GM12878 (cell line): Measurements from ENCODE around the gene AP1M2. TPM values are rescaled to one million over a fixed set of nuclear protein-coding genes. Genes with fewer than 3 reads are reported as not detected.

Experiments
- ATAC-seq: fragments of 200-7000 bp; cut with Tn5 transposase; 3 replicates; pipeline ENCODE4 v1.9.1; 2020; ENCODE audit warnings: mild to moderate bottlenecking, moderate library complexity
- BruUV-seq: library from RNA; stranded (reverse); fragments of 400-500 nt; replicated peaks from 2 replicates; lab custom pipeline; 2021; lab: Mats Ljungman, UMichigan
- CTCF ChIA-PET: fragments of 300-600 bp; sonication (Branson Sonifier 250); formaldehyde crosslinking; extraction: SDS; loops from one replicate; lab custom pipeline; 2021; ENCODE audit warnings: inconsistent platforms; lab: Yijun Ruan, JAX
- POLR2A ChIA-PET: fragments of 350-600 bp; formaldehyde crosslinking; extraction: SDS; loops from one replicate; lab custom pipeline; 2021; ENCODE audit warnings: inconsistent platforms; lab: Charles Lee
- RAD21 ChIA-PET: fragments of 300-600 bp; sonication (Branson Sonifier 250); formaldehyde crosslinking; loops from one replicate; lab custom pipeline; 2023; ENCODE audit warnings: antibody characterized with exemption; ENCODE audit not compliant: unreplicated experiment; lab: Charles Lee
- SMC1A ChIA-PET: fragments of 300-600 bp; sonication (Branson Sonifier 250); formaldehyde crosslinking; loops from one replicate; lab custom pipeline; 2023; ENCODE audit not compliant: unreplicated experiment, uncharacterized antibody; lab: Charles Lee
- DNase-seq: peaks from one replicate; pipeline ENCODE4 v3.0.0-alpha.2; 2011; ENCODE audit warnings: low read depth, low spot score
- FAIRE-seq: peaks from 3 replicates; lab custom pipeline; 2011; peaks lifted over from hg19 to GRCh38; lab: Jason Lieb, UNC
- H2AFZ ChIP-seq: 2 replicates; pipeline ENCODE4 v1.6.0; 2011; ENCODE audit warnings: low read depth, low read length, control low read depth; ENCODE audit not compliant: control insufficient read depth
- H3K27ac ChIP-seq: 2 replicates; pipeline ENCODE4 v1.5.1; 2011; ENCODE audit warnings: control low read depth; ENCODE audit not compliant: control insufficient read depth, insufficient read depth
- H3K27me3 ChIP-seq, 2 experiments: replicated peaks in 1 of 2; 2 replicates each; pipeline versions ENCODE4 v1.6.0 to v1.6.1; 2011; ENCODE audit warnings: low read length in 1 of 2; ENCODE audit not compliant: control insufficient read depth in 2 of 2, insufficient read depth in 2 of 2
- H3K36me3 ChIP-seq, 2 experiments: 2 replicates each; pipeline ENCODE4 v1.5.1; 2011; ENCODE audit warnings: low read length in 1 of 2; ENCODE audit not compliant: control insufficient read depth in 2 of 2, insufficient read depth in 2 of 2
- H3K4me1 ChIP-seq: 2 replicates; pipeline ENCODE4 v1.6.1; 2011; ENCODE audit warnings: mild to moderate bottlenecking, low read length, moderate library complexity, mixed read lengths; ENCODE audit not compliant: control insufficient read depth, insufficient read depth
- H3K4me2 ChIP-seq: 2 replicates; pipeline ENCODE4 v1.6.0; 2011; ENCODE audit warnings: control low read depth; ENCODE audit not compliant: control insufficient read depth, insufficient read depth
- H3K4me3 ChIP-seq: fragments of 200-600 bp; sonication (generic); 2 replicates; pipeline ENCODE4 v1.5.1; 2016
- H3K79me2 ChIP-seq: 2 replicates; pipeline ENCODE4 v1.6.0; 2011; ENCODE audit warnings: low read length; ENCODE audit not compliant: control insufficient read depth, insufficient read depth
- H3K9ac ChIP-seq: 2 replicates; pipeline ENCODE4 v1.8.0; 2011; ENCODE audit warnings: low read length, control low read depth, mixed read lengths; ENCODE audit not compliant: control insufficient read depth, insufficient read depth
- H3K9me3 ChIP-seq: replicated peaks from 3 replicates; pipeline ENCODE4 v1.5.1; 2011; ENCODE audit warnings: mild to moderate bottlenecking, low read length; ENCODE audit not compliant: control insufficient read depth, insufficient read depth
- H4K20me1 ChIP-seq: 2 replicates; pipeline ENCODE4 v1.6.0; 2011; ENCODE audit not compliant: control insufficient read depth, insufficient read depth
- CBFB ChIP-seq: IDR thresholded peaks from 2 replicates; pipeline ENCODE4 v1.6.1; 2016; ENCODE audit warnings: antibody characterized with exemption, low read depth
- CREM ChIP-seq: IDR thresholded peaks from 2 replicates; pipeline ENCODE4 v1.6.1; 2014; ENCODE audit warnings: antibody characterized with exemption, low read depth
- DPF2 ChIP-seq: fragments of 450-650 bp; IDR thresholded peaks from 2 replicates; pipeline ENCODE4 v1.6.1; 2017; ENCODE audit warnings: mild to moderate bottlenecking
- ESRRA ChIP-seq: IDR thresholded peaks from 2 replicates; pipeline ENCODE4 v1.6.1; 2012; ENCODE audit warnings: mild to moderate bottlenecking, low read length, improper control_type of control experiment
- MEF2B ChIP-seq: fragments of 450-650 bp; IDR thresholded peaks from 2 replicates; pipeline ENCODE4 v1.6.1; 2018; ENCODE audit warnings: mild to moderate bottlenecking, moderate library complexity; ENCODE audit not compliant: partially characterized antibody, poor library complexity, severe bottlenecking
- RB1 ChIP-seq: fragments of 450-650 bp; formaldehyde crosslinking; IDR thresholded peaks from 2 replicates; pipeline ENCODE4 v1.6.1; 2017; ENCODE audit warnings: mild to moderate bottlenecking, borderline replicate concordance
- SMAD1 ChIP-seq: fragments of 450-650 bp; IDR thresholded peaks from 2 replicates; pipeline ENCODE4 v1.6.1; 2018; ENCODE audit warnings: mild to moderate bottlenecking, low read depth; ENCODE audit not compliant: partially characterized antibody
- SMAD5 ChIP-seq: IDR thresholded peaks from 2 replicates; pipeline ENCODE4 v1.6.1; 2016; ENCODE audit warnings: antibody characterized with exemption, low read depth
- SMC3 ChIP-seq: IDR thresholded peaks from 2 replicates; pipeline ENCODE4 v1.6.1; 2011; ENCODE audit warnings: low read length, improper control_type of control experiment, borderline replicate concordance
- WGBS: methylation state at CpG from one replicate; pipeline ENCODE4 v1.1.6; 2016; ENCODE audit warnings: low lambda C conversion rate; ENCODE audit not compliant: insufficient replicate concordance, insufficient coverage; ENCODE audit errors: missing lambda C conversion rate; 5-methylcytosine and 5-hydroxymethylcytosine counted together
- in situ Hi-C: fragments of 300-500 bp; cut with MboI; formaldehyde crosslinking; loops from 9 replicates; pipeline ENCODE4 v1.14.3; 2018; ENCODE audit warnings: mixed read lengths
- intact Hi-C: fragments of 100-400 bp; cut with micrococcal nuclease; formaldehyde crosslinking; loops from one replicate; pipeline ENCODE4 v1.14.2; 2022; ENCODE audit not compliant: unreplicated experiment
- polyA plus RNA-seq, 11 experiments: library from polyadenylated mRNA; depleted of rRNA in 4 of 11; unstranded in 6 of 11; stranded (reverse) in 5 of 11; fragments of >200 nt; fragmentation: Nextera tagmentation in 4 of 11; fragmentation: Illumina TruSeq in 1 of 11; extraction: Ambion mirVana in 4 of 11; extraction: Trizol in 1 of 11; gene quantifications; 1 replicate in 1 of 11; 2 replicates in 10 of 11; pipeline versions ENCODE4 v1.2.1 to v1.2.3, GENCODE V29; 2011 to 2016; ENCODE audit warnings: inconsistent platforms in 2 of 11, missing spikeins in 2 of 11, low read depth in 1 of 11
- total RNA-seq, 4 experiments: library from RNA; depleted of rRNA in 3 of 4; stranded (reverse); fragments of >200 nt in 3 of 4; fragmentation: Illumina TruSeq in 1 of 4; extraction: Trizol in 1 of 4; gene quantifications; 2 replicates each; pipeline versions ENCODE4 v1.2.1 to v1.2.3, GENCODE V29; 2013 to 2021
- TF ChIP-seq, protein P1 (sequence below): fragments of 450-650 bp; IDR thresholded peaks from 2 replicates; pipeline ENCODE4 v1.6.1; 2017; ENCODE audit warnings: mild to moderate bottlenecking
- TF ChIP-seq, protein P2 (sequence below), 3 experiments: IDR thresholded peaks in 2 of 3; conservative IDR thresholded peaks in 1 of 3; 2 replicates each; pipeline ENCODE4 v1.5.1; 2011; ENCODE audit warnings: low read depth in 3 of 3, low read length in 3 of 3, mild to moderate bottlenecking in 3 of 3, control low read depth in 2 of 3, moderate library complexity in 2 of 3, inconsistent platforms in 1 of 3, mixed read lengths in 1 of 3; ENCODE audit not compliant: control insufficient read depth in 2 of 3, insufficient read depth in 1 of 3; ENCODE audit errors: extremely low read depth in 1 of 3
- TF ChIP-seq, protein P3 (sequence below): fragments of 450-650 bp; IDR thresholded peaks from 2 replicates; pipeline ENCODE4 v1.6.1; 2017; ENCODE audit warnings: borderline replicate concordance
- TF ChIP-seq, protein P4 (sequence below): fragments of 450-650 bp; IDR thresholded peaks from 2 replicates; pipeline ENCODE4 v1.6.1; 2017; ENCODE audit warnings: mild to moderate bottlenecking, low read depth, inconsistent platforms; ENCODE audit not compliant: poor library complexity, severe bottlenecking

AP1M2 gene
- total and polyA plus RNA-seq, 10 of the 15 experiments (the other 5 are each of a cell fraction or from before 2014, with no cell fraction given) = 0.72 TPM; not detected in 9

DNA sequence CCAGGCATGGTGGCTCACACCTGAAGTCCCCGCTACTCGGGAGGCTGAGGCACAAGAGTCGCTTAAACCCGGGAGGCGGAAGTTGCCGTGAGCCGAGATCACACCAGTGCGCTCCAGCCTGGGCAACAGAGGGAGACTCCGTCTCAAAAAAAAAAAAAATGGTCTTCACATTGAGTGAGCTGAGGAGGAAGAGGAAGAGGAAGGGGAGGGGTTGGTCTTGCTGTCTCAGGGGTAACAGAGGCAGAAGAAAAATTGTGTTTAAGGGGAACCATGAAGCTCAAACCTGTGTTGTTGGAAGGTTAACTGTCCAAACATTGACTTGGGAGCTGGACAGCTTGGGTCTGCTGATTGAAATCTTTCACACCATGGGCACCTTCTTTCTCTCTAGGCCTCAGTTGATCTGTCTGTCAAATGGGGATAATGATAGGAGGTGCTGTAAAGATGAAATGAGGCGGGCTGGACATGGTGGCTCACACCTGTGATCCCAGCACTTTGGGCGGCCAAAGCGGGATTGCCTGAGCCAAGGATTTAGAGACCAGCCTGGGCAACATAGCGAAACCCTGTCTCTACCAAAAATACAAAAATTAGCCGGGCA, 28.4 kb upstream of the AP1M2 start:
- in situ Hi-C loops = no loop called here
- WGBS = 94% methylated on average over 14 of the region's 14 CpGs
- H4K20me1 ChIP-seq = no peaks in the 10 kb centered on the region
- TF ChIP-seq, protein P1, sequence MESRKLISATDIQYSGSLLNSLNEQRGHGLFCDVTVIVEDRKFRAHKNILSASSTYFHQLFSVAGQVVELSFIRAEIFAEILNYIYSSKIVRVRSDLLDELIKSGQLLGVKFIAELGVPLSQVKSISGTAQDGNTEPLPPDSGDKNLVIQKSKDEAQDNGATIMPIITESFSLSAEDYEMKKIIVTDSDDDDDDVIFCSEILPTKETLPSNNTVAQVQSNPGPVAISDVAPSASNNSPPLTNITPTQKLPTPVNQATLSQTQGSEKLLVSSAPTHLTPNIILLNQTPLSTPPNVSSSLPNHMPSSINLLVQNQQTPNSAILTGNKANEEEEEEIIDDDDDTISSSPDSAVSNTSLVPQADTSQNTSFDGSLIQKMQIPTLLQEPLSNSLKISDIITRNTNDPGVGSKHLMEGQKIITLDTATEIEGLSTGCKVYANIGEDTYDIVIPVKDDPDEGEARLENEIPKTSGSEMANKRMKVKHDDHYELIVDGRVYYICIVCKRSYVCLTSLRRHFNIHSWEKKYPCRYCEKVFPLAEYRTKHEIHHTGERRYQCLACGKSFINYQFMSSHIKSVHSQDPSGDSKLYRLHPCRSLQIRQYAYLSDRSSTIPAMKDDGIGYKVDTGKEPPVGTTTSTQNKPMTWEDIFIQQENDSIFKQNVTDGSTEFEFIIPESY = no peak
- TF ChIP-seq CREM (no peak), SMC3 (no peak), CBFB (no peak), DPF2 (no peak), ESRRA (no peak), RB1 (no peak), MEF2B (no peak), SMAD1 (no peak), SMAD5 (no peak)
- TF ChIP-seq, protein P2, sequence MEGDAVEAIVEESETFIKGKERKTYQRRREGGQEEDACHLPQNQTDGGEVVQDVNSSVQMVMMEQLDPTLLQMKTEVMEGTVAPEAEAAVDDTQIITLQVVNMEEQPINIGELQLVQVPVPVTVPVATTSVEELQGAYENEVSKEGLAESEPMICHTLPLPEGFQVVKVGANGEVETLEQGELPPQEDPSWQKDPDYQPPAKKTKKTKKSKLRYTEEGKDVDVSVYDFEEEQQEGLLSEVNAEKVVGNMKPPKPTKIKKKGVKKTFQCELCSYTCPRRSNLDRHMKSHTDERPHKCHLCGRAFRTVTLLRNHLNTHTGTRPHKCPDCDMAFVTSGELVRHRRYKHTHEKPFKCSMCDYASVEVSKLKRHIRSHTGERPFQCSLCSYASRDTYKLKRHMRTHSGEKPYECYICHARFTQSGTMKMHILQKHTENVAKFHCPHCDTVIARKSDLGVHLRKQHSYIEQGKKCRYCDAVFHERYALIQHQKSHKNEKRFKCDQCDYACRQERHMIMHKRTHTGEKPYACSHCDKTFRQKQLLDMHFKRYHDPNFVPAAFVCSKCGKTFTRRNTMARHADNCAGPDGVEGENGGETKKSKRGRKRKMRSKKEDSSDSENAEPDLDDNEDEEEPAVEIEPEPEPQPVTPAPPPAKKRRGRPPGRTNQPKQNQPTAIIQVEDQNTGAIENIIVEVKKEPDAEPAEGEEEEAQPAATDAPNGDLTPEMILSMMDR (IDR thresholded peaks at IDR 0.05 in 2 of 3, conservative IDR thresholded peaks at IDR 0.05 in 1 of 3; ENCODE audit: control insufficient read depth in 2 of 3, extremely low read depth in 1 of 3, insufficient read depth in 1 of 3, low read depth in 3 of 3, low read length in 3 of 3) = no peak
- TF ChIP-seq, protein P3, sequence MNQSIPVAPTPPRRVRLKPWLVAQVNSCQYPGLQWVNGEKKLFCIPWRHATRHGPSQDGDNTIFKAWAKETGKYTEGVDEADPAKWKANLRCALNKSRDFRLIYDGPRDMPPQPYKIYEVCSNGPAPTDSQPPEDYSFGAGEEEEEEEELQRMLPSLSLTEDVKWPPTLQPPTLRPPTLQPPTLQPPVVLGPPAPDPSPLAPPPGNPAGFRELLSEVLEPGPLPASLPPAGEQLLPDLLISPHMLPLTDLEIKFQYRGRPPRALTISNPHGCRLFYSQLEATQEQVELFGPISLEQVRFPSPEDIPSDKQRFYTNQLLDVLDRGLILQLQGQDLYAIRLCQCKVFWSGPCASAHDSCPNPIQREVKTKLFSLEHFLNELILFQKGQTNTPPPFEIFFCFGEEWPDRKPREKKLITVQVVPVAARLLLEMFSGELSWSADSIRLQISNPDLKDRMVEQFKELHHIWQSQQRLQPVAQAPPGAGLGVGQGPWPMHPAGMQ = no peak
- TF ChIP-seq, protein P4, sequence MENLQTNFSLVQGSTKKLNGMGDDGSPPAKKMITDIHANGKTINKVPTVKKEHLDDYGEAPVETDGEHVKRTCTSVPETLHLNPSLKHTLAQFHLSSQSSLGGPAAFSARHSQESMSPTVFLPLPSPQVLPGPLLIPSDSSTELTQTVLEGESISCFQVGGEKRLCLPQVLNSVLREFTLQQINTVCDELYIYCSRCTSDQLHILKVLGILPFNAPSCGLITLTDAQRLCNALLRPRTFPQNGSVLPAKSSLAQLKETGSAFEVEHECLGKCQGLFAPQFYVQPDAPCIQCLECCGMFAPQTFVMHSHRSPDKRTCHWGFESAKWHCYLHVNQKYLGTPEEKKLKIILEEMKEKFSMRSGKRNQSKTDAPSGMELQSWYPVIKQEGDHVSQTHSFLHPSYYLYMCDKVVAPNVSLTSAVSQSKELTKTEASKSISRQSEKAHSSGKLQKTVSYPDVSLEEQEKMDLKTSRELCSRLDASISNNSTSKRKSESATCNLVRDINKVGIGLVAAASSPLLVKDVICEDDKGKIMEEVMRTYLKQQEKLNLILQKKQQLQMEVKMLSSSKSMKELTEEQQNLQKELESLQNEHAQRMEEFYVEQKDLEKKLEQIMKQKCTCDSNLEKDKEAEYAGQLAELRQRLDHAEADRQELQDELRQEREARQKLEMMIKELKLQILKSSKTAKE = no peak

More for the DNA sequence above, 28.4 kb upstream of the AP1M2 start:
- Histone ChIP-seq H3K27ac (no peak overlapping the region), H3K79me2 (no peaks in the 10 kb centered on the region; the same call in 1 of the 2 replicates), H3K4me1 (no peaks in the 10 kb centered on the region), H3K27me3 (no peaks in the 10 kb centered on the region), H3K4me3 (no peak overlapping the region), H3K36me3 (peaks cover 0 to under 1% of the 10 kb centered on the region in 2 experiments; a peak in 2 of 4 replicates), H2AFZ (no peak overlapping the region), H3K9me3 (no peaks in the 10 kb centered on the region; the same call in 2 of the 3 replicates), H3K9ac (no peak overlapping the region), H3K4me2 (no peak overlapping the region)
- POLR2A ChIA-PET = interaction anchor here (0.6 to 1.2 kb wide), 3 partner anchors 11 to 20 kb away, joined by 3 to 5 read pairs (median 4); no protein-coding TSS in a partner anchor
- DNase-seq = no peak
- intact Hi-C loops = no loop called here
- no peak for FAIRE-seq
- ATAC-seq = no peak
- SMC1A ChIA-PET = interaction anchor here (1.0 to 1.6 kb wide), 2 partner anchors 28 to 35 kb away, joined by 4 to 6 read pairs; no protein-coding TSS in a partner anchor
- RAD21 ChIA-PET = no interaction called here
- CTCF ChIA-PET = no interaction called here
- no TSS peak for BruUV-seq
